Activated T-cell treated with anti-CD3 and anti-CD28 coated beads for 48 hours (primary cell): ENCODE data around the gene TNNC1.

Experiments
- DNase-seq: peaks from one replicate; pipeline ENCODE4 v3.0.0-alpha.2; 2020; ENCODE audit warnings: low read depth

TNNC1 gene

DNA sequence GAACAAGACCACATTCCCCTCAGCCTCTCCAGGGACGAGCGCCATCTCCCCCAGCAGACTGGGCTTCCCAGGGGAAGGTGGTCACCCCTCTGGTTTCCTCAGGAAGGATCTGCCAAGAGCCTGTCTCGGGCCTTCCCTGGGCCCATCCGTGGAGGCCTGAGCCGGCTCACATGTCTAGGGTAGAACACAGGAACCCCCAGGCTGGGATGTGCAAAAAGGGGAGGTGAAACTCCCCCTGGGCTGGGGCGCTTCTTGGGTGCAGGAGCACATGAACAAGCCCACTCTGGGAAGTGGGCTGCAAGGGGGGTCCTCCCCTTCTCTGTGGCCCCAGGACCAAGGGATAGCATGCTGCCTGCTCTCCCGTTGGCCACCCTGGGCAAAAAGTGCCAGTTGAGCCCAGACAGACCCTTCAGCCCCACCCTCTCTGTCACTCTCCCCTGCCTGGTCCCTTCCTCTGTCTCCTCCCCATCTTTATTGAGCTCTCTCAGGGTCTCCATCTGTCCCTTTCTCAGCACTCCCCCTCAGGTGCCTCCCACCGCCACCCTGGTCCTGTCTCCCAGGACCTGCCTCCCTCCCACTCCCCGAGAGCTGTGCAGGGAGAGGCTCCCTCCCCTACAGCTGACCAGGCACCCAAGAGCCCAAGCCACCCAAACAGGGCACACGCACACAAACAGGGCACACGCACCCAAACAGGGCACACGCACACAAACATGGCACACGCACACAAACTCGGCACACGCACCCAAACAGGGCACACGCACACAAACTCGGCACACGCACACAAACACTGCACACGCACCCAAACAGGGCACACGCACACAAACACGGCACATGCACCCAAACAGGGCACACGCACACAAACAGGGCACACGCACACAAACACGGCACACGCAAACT, 9.8 kb downstream of the TNNC1 start:
- no peak for DNase-seq

DNA sequence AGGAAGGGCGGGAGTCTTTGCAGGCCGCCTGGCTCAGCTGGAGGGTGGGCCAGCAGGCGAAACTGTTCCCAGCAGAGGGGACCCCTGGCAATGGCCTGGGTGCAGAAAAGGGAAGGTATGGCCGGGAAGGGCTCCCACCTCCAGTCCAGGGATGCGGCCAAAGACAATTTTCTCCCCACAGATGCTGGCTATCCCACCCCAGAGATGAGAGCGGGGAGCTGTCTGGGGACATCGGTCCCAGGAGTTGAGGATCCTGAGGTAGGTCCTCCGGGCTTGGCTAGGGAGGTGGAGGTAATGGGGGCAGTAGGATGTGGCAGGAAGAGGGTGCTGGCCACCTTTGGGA, 10.6 kb downstream of the TNNC1 start:
- DNase-seq, result no peak

DNA sequence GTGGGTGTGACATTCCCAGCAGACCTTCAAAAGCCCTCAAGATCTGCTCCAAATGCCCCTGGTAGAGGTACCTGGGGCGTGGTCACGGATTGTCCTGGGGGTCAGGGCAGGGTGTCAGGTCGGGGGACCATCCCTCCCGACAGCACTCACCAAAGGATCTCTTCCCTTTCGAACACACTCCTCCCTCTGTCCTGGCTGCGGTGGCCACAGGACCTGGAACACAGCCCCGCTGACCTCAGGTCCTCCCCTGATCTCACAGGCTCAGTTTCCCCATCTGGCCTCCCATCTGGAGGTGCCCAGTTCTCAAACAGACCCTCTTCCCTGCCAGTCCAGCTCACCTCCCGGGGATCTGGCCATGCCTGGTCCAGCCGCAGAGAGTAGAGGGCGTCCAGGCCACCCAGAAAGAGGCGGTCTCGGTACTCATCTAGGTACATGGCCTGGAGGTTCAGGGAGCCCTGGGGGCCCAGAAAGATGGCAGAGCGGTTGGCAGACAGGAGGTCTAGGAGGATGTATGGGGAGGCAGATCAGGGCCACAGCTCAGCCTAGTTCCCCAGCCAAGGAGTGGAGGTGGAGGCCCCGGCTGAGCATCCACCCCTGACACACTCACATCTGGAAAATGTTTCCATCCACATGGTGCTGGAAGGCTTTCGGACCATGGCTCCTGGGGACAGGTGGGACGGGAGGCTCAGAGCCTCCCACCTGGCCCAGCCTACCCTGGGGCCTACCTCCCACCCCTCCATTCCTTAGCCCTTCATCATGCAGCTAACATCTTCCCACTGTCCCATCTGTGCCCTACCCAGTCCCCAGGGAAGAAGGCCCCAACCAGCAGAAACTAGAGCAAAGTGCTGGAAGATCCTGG, 11.2 kb downstream of the TNNC1 start:
- no peak for DNase-seq

DNA sequence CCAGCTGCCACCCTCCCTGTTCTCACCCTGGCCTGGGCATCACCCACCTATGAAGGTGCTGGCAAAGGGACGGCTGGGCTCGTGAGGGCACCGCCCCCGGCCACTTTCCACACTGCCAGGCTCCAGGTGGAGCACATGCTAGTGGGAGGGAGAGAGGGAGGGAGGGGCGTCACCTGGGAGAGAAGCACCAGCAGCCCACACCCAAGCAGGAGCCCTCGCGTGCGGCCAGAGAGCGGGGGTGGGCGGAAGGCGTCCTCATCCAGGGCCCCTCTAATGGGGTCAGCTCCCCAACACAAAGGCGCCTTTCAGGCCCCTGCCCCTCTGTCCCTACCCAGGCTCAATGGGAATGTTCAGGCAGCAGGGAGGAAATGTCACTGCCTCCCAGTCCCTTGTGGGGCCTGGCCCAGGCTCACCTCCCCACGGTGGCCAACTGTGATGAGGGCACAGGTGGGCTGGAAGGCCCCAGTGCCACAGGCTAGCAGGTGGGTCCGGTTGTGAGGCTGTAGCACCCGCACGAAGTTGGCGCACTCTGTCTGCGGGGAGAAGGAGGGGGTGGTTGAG, 12.0 kb downstream of the TNNC1 start:
- DNase-seq, result no peak

DNA sequence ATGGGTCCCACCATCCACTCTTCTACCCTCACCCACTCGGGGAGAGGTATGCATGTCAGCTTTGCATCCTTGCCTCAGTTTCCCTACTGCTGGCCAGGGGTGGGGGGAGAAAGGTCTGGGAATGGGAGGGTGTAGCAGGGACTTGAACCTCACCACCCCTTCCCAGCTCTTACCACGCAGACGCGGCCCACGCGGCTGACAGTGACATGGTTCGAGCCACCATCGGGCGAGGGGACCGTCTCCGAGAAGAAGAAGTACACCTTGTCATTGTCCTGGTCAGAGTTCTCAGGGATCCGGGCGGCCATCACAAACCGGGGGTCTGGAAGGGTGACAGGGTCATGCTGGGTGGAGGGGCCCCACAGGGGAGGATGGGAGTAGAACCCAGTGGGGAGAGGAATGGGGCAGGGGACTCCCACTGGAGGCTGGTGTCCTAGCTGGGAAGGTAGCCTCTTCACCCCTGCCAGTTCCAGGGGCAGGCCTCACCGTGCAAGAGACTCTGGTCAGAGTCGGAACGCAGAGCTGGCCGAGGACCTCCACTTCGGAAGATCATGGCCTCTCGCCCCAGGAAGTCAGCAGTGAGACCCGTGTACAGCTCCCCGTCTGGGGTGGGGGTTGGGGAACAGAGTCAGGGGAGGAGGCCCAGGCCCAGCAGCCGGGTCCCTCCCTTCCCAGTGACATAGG, 12.6 kb downstream of the TNNC1 start:
- DNase-seq, result no peak

DNA sequence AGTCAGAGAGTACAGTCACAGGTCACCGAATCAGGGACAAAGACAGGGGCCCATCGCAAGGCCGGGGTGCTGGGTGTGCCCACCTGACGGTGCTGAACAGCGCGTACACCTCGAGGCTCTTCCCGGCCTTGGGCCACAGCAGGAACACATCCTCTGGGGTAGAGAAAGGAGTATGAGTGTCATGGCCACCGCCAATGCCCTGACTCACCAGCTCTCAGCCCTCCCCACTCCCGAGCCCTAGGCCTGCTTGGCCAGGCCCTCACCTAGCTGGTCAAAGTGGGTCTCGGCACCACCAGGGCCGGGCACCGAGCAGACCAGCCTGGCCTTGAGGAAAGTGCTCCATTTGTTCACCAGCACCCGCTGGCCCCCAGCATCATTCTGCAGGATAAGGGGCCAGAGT, 13.2 kb downstream of the TNNC1 start:
- no peak for DNase-seq

DNA sequence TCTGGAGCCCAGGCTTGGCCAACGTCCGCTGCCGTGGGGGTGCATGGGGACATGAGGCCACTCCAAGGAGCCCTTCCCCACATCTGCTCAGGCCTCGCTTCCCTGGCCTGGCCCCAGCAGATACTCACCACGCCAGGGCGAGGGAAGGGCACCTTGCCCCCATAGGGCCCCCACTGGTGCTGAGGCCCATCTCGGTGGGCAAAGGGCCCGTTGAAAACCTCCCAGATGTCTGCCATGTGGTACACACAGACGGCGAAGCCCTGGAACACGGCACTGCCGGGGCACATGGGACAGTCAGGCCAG, 13.6 kb downstream of the TNNC1 start:
- no peak for DNase-seq

DNA sequence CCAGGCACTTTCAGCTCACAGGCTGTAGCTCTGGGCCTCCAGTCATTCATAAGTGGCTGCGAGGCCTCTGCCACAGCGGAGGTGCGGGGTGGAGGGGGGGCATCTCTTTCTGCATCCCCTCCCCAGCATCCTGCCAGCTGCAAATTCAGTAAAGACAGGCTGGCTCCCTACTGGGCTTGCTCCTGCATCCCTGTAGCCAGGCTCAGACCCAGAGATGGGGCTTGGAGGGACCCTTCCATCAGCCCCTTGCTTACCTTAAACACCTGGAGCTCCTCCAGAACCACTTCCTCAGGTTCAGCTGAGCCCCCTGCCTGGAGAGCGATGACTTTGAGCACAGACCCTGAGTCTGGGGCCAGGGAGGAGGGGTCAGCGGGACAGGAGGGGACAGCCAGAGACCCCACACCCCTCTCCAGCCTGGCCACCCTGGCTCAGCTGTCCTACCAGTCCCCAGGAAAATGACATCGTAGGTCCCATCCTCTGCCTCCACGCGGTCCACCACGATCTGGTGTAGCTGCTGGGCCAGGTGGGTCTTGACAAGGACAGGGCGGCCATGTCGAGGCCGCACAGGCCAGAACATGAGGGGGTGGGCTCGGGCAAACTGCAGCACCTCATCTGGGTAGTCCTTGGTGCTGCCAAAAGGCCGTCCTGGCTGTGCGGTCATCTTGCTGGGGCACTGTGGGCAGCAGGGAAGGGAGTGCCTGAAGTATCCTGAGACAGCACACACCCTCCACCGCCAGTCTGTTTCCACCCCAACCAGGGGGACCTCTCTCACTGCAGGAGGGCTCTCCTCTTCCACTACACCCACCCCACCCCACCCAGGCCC, 14.2 kb downstream of the TNNC1 start:
- no peak for DNase-seq

DNA sequence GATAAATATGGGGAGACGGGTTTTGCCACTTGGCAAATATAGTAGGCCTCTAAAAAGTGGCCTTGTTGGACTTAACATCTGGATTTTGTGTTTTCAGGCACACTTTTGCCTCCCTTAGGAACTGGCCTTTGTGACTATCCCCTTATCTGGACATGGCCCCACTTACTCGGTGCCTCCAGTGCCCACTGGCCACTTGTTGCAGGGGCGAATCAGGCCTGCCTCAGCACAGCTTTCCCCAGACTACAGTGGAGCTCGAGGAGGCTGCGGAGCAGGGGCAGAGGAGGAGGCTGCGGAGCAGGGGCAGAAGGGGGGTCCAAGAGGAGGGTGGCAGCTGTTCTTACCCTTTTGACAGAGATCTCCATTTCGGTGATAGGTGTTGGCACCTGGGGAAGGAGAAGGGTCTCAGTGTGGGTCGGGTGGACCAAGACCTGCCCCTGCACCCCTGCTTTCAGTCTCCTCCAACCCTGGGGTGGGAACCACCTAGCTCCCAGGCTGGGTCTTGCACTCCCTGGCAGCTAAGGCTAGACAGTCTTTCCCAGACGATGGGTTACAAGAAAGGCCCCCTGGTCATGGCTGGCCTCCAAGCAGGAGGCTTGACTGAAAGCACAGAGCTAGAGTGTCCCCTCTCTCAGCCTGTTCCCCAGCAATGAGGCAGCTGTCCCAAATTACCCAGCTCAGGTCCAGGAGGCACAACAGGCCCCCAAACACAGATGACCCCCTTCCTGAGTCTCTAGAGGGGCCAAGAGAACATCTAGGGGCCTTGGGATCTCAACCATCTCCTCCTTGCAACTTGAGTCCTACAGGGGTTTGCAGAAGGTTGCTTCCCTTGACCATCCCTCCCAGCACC, 15.0 kb downstream of the TNNC1 start:
- DNase-seq, result no peak

DNA sequence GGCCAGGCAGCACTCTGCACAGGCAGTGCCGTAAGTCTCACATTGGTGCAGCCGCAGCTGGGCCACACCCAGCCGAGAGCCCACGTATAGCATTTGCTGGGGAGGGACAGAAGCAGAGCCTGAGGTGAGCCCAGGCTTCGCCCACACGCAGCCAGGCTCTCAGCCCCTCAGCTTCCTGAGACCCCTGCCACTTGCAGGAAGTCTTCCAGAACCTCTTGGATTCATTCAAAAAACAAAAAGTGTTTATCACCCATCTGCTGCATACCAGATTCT, 15.8 kb downstream of the TNNC1 start:
- no peak for DNase-seq

DNA sequence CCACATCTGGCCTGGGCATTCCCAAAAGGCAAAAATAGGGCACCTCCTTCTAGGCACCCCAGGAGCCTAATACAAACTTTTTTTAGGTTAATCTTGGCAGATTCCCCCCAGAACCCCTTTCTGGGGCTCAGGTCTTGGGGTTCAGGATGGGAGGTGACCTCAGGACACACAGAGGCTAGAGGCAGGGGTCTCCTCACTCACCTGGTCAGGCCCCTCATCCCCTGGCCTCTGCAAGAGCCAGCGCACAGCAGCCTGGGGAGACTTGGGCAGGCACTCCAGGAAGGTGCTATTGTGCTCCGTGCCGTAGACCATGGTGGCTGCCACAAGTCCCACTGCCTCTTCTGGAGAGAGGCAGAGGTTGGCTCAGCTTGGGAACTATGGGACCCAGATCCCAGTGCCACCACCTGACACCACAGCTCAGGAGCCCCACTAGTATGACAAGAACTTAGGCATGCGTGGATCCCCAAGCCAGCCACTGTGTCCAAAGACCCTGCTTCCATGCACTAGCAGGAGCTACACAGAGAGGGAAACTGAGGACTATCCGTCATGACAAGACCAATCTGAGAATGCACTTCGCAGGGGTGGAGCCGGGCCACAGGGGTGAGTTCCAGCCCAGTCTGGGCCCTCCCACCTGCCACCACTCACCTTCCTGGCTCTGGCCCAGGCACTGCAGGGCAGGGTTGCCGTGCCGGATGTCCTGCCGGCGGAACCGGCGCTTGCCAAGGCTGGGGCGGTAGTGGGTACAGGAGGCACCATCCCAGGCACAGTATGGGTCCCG, 16.3 kb downstream of the TNNC1 start:
- DNase-seq, result no peak

DNA sequence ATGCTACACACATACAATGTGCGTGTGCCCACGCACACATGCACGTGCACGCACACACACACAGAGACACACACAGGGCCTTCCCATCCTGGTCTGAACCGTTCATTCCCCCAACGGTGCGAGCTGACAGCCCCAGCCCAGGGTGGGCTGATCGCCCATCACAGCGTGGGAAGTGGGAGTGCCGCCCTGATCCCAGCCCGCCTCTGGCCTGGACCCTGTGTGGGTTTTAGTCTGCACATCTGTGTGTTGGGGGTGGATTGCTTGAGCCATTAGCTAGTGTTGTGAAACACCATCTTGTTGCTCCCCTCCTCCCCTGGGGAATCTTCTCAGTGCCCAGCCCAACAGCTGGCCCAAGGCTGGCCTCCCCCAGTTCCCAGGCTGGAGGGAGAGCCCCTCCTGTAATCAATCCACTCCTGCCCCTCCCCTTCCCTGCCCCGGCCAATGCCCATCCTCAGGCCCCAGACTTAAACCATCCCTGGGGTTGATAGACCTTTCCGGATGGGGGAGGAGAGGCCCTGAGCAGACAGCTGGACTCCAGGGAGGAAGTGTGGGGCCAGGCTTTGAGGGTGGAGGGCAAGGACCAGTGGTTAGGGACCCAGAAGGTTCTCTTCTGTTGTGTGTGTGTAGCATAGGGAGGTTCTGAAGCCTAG, 17.2 kb downstream of the TNNC1 start:
- no peak for DNase-seq

DNA sequence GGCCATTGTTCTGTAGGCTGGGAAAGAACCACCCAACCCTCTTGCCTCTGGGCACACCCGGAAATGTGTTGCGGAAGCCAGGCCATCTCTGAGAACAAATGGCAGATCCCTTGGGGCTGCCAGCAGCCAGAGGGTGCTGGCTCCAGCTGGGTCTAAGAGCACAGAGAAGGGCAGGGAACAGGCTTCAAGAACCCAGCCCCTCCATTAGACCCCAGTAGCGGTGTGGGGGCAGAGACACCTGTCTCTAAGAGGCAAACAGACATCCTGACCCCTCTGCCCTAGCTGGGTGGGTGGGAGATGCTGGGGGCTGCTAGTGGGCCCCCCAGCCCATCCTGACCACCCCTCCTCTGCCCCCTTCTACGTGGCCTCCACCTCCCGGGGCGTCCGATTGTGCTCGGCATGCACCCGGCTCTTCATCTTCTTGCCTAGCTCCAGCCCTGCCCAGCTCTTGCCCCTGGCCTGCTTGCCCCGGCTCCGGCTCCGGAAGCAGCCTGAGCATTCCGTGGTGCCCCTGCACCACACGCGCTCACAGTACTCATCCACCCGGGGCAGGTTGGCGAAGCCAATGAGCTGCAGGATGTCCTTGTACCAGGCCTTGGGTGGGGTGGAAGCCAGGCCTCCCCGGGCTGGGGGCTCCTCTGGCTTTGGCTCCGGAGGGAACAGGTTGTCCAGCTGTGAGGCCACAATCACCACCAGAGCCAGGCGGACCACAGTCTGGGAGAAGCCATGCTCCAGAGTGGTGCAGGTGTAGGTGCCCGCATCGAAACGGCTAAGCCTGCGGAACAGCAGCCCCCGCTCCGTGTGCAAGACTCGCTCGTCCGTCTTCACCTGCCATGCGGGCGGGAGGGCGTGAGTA, 18.4 kb downstream of the TNNC1 start:
- no peak for DNase-seq

DNA sequence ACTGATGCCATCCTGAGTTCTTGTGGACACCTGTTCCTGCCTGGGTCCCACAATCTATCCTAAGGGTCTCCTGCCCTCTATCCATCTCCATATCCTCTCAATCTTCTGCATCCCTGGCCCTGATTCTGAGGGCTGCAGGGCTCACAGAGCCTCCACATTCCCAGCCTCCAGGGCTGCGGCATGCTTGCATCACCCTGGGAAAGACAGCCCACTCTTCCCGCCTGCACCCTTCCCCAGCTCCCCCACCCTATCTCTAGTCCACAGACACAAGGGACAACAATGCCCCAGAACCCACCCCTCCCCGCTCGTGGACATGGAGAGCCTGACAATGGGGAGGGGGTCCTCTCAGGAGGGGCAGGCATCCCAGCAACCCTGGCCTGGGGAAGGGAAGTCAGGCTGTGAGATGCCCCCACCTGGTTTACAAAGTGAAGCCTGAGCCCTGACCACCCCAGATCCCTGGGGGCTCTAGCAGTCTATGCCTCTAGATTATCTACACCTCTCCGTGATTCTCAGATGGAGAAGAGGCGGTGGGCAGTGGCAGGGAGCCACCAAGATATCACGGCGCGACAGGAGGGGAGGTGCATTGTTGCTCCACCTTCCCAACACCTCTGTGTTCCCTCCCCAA, 19.2 kb downstream of the TNNC1 start:
- DNase-seq, result no peak

DNA sequence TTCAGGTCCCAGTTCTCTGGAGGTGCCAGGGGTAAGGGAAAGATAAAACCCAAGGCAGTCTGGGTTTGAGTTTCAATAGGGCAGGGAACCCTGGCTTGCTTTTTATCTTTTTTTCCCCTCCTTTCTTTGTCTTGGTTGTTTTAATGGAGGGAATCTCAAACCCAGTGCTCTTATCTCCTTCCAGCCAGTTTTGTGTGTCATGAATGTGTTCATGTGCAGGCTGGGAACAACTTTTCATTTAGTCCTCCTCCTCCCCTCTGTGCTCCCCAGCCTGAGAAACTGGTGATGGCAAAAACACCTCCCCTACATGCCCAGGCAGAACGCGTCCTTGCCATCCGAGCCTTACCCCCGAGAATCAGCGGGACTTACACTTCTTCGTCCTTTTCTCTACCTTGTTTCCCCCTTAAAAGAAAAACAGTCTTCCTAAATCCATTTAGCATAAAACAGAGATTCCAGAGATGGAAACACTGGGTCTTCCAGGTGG, 19.8 kb downstream of the TNNC1 start:
- no peak for DNase-seq

DNA sequence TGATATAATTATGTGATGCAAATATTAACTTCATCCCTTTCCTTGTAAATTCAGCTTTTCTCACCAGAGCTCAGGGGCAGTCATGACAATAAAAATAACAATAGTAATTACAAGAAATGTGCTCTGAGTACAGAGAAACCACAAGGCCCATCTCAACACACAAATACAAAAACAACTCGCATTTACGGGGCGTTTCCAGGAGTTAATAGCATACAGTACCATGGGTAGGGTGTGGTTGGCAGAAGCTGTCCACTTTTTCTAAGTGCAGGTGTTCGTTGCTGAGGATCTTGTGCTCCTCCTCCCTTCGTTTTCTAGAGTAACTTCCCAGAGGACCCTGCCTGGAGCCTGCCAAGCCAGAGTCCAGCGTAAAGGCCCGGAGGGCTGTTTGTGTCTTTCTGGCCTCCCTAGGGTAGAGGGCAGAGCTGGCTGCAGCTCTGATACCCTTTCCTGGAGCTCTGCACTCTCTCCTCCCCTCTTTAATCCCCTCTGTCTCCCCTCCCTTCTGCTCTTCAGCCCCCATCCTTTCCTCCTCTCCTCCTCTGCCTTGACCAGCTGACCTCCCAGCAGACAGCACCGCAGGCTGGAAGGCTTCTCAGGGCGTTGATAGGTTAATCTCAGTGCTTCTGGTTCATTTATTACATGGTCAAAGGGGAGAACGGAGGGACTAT, 20.4 kb downstream of the TNNC1 start:
- DNase-seq, result no peak

DNA sequence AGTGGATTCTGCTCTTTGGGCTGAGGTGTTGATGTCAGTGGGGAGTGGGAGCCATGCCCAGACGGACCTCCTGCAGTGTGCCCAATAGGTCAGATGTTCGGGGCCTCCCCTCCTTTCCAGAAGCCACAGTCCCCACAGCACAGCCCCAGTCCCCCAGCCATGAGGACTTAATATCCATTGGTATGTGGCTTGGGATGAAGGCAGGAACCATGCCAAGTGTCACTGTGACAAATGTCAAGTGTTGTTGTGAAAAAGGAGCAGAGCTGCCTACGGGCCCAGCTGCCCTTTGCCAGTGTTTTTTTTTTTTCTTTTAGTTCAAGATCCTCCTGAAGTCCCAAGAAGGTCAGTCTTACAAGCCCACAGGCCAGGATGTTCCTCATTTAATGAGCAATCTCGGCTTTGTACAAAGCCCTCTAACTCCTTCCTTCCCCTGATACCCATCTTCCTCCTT, 21.1 kb downstream of the TNNC1 start:
- no peak for DNase-seq

DNA sequence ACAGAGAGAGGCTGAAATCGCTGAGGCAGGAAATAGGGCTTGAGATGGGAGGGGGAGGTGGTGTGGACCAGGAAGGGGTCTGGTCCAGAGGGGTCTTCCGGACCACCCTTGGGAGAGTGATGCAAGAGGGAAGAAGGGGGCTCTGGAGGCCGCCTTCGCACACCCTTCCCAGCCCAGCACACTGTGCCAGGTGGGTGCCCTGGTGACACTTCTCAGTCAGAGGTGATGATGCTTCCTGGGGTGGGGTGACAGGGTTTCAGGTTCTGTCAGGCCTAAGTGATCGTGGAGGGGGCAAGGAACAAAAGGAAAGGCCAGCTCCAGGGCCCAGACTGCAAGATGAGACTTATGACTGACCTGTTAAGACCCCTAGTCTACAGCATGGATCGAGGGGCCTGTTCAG, 21.6 kb downstream of the TNNC1 start:
- no peak for DNase-seq
